ENCODE data around the gene SNTG2.

DNA sequence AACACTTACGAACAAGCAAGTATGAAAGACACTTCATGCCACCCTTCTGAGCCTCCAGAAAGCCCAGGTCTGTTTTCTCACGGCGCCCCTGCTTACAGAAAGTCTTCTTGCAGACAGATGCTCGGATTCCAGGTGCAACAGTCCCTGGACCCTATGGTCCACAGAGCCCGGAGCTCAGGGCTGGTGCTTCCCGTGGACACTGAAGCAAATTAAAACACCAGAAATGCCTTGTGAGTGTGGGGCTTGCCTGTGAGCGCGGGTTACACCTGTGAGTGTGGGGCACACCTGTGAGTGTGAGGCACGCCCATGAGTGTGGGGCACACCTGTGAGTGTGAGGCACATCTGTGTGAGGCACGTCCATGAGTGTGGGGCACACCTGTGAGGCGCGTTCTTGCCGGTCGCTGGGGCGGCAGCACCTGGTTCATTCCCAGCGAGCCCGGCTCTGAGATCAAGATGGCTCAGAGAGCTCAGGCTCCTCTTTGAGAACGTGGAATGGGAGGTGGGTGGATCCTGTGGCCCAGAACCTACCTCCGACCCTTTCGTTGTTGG is 257.4 kb downstream of the SNTG2 start:
- TF ChIP-seq POLR2A (IDR thresholded peaks at IDR 0.05; ENCODE audit: low read length) (no peak), GATA1 (IDR thresholded peaks at IDR 0.05; ENCODE audit: low read depth, low read length) (no peak)

Measured in erythroblast (primary cell).